NCI-H2029 (cell line): ENCODE data around the gene NUB1.

ENCODE experiments used
- DNase-seq: peaks from one replicate; lab custom pipeline; 2025; lab: John Stamatoyannopoulos, UW

NUB1 gene

DNA sequence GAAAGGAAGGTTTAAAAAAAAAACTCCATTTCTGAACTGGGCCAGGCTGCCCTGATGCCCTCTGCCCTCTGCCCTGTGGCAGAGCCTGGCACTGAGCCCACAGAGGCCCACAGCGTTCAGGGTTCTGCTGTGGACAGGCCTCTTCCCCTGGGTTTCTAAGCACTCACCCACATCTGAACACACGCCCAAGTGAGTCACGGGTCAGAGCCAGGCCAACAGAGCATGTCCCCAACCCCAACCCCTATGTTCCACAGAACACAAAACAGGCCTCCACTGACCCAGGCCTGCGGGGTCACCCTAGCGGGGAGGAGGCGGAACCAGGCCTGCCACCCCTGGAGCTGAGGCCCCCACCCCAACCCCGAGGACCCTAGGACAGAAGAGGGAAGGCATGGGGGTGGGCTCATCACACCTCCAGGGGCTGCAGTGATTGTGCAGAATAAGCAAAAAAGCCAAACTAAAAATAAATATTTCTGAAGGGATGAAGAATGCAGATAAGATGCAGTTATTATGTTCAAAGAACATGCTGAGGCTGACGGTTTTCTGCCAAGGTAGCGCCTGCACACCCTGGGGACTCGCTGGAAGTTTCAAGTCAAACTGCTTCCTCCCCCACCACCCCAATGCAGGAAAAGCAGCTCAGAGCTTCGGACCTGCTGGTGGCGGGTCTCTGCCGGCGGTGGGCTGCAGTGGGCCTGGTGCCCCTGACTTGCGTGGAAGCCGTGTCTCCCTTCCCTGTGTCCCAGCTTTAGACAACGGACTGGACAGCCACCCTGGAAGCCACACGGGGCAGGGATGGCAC is 62.8 kb downstream of the NUB1 start:
- no peak for DNase-seq

DNA sequence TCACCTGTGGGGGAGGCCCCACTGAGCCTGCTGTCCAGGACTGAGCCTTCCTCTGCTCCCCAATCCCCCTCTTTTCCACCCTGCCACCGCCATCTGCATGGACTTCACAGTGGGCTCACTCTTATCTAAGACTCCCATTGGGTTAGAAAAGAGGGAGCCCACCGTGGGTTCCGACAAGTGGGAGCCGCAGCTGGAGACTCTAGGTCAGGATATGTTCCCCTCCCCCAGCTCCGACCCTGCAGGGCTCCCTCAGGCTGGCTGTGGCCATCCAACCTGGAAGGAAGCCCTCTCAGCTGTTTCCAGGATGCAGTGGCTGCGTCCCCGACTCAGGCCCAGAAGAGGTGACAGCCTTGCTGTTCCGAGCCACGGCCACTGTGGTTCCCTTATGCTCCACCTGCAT is 63.4 kb downstream of the NUB1 start:
- DNase-seq: no peak

DNA sequence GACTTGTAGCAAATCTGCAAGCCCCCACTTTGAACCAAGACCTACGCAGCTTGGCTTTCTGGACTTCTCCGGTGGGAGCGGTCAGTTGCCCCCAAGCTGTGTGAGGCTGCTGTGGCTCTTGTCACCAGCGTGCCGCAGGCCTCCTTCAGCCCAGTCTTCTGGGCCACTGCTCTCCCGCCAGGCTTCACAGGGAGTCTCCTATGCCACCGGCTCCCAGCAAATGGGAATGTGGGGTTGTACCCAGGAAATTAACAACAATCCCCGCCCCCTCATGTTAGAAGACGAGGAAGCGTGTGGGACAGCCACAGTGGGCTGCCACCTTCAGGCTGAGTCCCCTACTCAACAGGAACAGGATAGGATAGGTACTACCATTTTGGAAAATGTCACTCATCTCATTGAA is 64.0 kb downstream of the NUB1 start:
- no peak for DNase-seq

DNA sequence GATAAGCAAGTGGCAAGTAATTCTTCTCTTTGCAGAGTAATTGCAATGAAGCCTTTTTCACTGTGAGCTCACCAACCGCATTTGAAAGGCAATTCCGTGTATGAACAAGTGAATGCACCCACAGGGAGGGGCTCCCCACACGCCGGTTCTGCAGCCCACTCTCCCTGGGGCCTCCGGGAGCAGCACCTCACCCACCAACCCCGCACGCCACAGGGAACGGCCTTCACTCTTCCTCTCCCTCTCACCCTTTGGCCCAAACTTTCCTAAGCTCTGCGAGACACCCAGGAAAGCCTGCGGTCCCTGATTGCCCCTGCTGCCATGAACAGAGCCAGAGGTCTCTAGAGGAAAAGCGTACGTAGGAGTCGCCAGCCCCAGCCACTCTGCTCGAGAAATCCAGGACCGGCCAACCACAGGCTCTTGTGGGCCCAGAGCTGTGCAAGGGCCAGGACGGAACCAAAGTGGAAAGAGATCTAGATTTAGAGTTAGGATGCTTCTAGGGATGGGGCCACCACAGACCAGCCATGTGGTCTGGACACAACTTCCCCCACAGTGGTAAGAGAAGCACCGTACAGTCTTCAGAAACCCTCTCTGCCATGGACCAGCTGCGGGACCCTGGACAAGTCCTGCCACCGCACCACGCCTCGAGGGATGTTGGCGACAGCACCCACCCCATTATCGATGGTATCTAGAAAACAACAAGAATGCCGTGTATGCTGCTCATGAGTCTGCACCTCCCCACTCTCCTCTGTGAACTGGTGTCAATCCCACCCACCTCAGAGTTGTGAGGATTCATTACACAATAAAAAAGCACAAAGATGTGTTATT is 64.7 kb downstream of the NUB1 start:
- DNase-seq: no peak

DNA sequence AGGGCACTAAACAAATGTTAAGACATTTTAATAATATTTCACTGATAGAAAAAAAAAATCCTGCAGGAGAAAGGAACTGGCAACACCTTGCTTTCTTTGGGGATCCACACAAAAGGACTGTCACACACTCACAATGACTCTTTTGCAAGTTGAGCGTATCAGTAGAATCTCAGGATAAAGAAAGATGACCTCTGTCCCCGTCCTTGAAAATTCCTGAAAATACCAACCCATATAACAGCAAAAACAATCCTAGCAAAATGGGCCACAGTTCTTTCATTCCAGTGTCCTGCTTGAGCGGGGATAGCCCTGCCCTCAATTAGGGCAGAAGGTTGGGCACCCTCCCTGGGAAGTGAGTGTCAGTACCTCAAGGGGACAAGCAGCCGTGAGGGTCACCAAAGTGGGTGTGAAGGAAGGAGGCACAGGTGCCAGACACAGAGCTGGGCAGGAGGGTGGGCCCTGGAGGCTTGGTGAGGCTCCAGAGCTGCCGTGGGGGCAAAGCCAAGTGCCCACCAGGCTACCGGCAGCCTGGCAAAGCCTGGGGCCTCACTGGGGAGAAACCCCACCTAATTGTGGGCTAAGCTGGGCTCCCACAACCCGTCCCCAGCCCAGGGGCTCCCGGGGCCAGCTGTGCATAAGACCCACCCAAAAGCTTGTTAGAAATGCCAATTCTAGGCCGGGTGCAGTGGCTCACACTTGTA is 65.4 kb downstream of the NUB1 start:
- no peak for DNase-seq

DNA sequence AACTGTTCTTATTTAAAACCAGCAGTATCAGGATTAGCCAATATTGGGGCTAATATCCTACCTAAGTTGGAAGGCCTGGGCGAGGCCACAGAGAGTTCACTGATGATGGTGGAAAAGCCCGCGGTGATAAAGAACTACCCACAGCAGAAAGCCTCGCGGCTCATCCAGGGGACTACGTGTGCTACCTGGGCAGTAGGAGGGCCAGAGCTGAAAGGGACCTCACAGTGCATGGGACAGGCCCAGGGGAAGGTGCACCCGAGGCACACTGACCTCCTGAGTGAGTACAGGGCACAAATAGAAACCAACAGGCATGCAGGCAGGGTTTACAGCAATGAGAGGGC is 66.9 kb downstream of the NUB1 start:
- no peak for DNase-seq

DNA sequence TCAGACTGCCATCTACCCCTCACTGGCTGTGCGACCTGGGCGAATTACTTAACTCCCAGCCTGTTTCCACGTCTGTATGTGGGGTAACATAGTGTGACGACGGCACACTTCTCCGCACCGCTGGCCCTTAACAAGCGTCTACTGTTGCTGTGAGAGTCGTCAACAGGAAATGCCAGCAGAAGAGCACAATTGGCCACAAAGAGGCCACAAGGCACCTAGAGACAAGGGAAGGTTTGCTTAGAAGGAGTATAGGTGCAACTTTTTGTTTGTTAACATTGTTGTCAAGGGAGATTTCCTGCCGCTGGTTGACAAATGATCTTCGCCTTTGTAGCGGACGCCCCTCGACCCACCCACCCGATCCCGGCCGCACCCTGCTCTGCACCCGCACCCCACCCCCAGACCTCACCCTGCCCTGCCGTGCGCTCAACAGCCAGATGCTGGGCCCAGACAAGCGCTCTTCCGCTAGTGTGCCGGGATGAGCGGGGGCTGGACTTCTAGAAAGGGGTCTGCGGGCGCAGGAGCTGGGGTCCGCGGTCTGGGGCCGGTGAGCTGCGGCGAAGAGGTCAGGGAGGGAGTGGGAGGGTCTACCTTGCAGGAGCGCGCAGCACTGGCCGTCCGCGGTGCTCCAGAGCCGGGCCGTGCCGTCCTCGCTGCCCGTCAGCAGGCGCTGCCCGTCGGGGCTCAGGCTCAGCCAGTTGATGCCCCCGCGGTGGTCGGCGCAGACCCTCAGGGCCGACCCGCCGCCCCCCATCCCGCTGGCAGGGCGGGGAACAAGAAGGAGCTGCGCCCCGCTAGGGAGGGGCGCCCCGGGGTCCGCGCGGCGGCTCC is 67.4 kb downstream of the NUB1 start:
- DNase-seq: peak; percentile 47

DNA sequence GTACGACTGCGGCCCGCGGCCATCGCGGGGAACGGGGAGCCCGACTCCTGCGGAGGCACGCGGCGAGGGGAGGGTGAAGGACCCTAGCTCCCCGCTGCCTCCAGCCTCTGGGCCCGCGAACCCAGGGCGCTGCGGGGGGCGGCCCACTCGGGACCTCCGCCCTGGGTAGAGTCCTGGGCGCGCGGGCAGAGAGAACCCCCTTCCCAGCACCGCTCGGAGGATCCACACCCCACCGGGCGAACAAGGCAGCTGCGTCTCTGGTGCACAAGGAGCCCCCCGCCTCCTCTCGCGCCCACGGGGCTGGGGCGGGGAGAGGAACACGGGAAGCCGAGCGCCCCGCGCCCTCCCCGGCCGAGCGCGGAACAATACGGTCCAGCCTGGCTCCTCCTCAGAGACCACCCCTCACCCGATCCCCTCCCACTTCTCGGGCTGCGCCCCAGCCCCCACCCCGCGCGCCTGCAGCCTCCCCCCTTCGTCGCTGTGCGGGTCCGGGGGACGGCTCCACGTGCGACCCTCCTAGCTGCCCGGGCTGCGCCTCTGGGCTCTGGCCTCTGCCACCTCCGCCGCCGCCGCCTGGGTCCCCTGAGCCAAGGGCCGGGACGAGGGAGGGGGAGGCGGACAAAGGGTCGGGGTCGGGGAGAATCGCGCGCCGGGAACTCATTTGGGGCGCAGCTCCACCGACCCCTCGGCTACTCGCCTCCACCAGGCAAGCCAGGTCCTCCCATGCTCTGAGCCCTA is 68.2 kb downstream of the NUB1 start, which contains the start of gene WDR86:
Gene WDR86, minus strand, starts transcription at position 372 of the 738 bp plus-strand sequence. CDS start 449 bp downstream, outside the sequence.
- DNase-seq: no peak

DNA sequence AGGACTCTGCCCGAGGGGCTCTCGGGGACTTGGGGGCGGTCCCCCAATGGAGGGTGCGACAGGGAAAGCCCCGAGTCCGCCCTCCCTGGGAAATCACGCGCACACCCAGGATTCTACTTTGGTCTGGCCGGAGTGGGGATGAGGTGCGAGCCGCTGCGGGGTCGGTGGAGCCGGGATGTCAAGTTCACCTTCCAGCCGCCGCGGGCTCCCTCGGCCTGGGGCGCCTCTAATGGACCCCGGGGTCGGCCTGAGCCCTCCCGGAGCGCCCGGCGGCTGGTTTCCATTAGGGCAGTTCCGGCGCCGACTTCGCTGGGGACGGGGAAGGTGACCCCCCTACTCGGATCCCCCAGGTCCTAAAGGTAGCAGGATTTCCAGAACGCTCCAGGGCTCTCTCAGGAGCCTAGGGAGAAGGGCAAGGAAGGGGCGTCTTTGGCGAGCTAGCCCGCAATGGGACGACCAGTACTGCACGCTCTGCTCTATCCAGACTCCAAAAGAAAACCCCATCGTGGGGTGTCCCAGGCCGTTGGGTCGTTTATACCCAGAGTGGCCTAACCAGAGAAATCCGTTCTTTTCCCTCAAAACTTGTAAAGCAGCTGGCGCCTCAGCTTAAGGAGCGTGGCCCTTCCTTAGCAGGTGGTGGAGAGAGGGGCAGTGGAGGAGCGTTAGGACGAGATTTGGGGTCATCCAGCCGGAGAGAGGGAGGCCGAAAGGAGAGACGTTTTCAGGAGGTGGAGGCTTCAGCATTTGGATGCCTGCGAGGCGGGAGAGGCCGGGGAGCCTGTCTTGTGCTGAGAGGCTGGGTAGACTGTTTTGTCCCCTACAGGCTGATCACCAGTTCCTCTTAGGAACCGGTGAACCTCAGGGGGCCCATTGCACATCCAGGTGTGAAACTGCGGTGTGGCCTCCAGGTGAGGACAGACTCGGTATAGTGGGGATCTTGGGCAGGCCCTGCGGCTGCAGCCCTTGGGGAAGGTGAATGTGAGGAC is 69.1 kb downstream of the NUB1 start:
- no peak for DNase-seq

DNA sequence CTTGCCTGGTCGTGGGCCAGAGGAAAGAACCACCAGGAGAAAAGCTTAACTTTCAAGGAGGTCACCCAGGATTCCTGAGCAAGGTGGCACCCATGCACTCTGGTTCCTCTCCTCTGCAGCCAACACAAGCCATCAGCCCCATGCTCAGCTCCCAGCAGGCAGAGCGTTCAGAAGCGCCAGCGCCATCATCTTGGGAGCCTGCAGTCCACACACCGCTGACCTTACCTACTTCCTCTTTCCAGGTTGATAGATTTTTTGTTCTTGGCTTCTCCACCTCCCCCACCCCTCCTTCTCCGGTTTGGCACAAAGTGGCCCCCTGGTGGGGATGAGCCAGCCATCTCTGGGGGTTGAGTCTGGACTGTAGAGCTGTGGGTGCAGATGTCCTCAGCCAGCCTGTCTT is 69.9 kb downstream of the NUB1 start:
- peak; percentile 64 for DNase-seq

DNA sequence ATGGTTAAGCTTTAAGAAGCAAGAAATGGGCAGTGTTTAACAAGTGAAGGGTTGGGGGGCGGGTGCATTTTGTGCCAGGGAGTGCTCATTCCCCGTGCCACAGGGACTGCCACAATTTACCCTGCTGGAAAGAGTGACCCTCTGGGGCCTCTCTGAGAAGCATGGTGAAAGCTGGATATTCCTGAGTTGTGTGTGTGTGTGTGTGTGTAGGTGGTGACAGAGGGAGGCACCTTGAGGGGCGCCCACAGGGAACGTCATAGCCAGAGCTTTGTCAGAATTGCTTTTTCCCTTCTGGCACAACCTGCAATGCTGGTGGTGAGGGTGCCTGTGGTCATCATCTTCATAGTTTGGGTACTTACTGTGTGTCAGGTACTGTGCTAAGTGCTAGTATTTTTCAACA is 70.7 kb downstream of the NUB1 start:
- DNase-seq: no peak

DNA sequence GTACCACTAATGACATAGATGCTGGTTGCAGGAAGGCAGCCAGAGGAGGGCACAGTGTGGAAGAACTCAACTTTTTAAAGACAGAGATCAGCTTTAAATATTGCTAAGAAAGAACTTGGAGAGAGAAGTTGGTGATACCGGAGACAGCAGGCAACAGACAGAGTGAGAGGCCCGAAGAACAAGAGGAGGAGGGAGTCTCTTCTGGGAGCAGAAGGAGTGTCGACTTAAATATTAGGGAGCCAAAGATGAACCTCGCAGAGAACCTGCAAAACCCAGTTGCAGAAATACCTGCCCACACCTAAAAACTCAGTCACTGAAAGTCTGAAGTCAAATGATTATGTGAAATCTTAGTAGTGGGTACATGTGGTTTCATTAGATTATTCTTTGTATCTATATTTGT is 71.6 kb downstream of the NUB1 start:
- DNase-seq: no peak

DNA sequence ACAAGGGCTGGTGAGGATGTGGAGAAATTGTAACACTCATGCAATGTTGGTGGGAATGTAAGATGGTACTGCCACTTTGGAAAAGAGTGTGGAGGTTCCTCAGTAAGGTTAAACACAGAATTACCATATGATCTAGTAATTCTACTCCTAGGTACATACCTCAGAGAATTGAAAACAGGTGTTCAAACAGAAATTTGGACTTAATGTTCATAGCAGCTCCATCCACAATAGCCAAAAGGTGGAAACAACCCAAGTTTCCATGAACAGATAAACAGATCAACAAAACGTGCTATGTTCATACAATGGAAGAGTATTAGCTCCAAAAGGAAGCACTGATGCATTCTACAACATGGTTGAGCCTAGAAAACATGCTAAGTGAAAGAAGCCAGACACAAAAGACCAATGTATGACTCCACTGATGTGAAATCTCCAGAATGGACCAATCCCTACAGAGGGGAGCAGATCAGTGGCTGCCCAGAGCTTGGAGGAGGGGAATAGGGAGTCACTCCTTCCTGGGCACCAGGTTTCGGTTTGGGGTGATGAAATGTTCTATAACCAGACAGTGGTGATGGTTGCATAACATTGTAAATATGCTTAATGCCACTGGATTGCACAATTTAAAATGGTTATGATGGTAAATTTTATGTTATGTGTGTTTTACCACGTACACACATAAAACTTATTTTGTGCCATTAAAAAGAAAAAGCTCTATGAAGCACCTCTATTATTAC is 73.9 kb downstream of the NUB1 start:
- peak; percentile 91 for DNase-seq

DNA sequence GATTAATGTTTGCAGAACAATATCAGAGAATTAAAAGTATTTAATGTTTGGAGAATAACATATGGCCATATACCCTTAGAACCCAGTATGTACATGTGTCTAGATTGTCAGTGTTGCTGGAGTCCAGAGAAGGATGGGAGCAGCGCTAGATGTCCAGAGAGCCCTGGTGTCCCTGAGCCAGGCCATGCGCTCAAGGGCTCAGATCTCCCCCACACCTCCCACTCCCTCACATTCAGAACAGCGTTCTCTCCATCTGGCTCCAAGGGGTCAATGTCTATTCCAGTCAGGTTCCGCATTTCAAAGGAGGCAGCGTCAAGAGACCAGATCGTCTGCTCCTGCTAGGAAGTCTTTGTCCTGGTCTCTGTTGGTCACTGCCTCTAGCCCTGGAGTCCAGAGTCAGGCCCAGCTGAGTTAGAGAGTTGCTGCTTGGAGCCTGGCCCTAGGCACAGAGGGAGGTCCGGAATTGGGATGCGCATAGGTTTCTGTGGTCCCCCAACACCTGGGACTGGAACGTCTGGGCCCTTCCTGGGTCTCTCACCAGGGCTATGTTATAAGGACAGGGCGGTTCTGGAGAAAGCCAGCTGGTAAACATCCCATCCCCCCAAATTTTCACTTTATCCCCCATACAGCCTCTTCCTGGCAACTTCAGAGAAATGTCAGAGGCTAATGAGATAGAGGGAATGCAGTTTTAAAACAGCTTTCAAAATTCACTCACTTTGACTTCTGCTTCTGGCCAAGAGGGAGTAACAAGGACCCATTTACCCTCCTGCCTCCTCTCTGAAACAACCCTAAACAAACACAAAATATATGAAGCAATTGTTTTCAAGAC is 74.7 kb downstream of the NUB1 start:
- DNase-seq: no peak

DNA sequence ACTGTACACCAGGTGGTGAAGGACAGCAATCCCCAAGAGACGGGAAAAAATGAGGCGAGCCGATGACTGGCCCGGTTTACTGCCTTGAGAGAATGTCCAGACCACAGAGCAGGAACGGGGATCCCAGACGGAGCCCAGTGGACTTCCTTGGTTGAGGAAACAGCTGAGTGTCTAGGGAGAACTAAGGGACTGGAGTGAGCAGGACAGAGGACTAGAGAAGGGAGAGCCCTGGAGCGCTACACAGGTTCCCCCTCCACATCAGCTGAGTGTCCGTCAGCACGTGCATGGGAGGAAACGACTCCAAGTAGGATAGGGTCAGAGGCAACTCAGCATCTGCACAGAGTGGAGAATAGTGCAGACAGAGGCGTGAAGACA is 75.3 kb downstream of the NUB1 start:
- no peak for DNase-seq

DNA sequence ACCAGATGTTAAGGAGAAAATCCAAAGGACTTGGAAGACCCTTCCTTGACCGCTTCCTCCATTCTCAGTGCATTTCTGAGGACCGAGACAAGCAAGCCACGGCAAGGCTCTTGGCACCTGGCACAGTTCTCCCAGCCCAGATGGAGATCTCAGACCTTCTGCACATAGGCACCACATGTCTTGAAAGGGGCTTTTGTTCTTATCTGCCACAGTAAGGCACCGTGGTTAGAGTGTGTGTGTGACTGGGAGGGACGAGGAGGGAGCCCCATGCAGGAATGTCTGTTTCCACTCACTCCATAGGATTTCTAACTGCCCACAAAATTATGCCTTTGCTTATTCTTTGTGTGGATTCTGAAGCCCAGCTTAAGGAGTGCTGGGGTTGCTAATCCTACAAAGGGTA is 78.5 kb downstream of the NUB1 start:
- no peak for DNase-seq

DNA sequence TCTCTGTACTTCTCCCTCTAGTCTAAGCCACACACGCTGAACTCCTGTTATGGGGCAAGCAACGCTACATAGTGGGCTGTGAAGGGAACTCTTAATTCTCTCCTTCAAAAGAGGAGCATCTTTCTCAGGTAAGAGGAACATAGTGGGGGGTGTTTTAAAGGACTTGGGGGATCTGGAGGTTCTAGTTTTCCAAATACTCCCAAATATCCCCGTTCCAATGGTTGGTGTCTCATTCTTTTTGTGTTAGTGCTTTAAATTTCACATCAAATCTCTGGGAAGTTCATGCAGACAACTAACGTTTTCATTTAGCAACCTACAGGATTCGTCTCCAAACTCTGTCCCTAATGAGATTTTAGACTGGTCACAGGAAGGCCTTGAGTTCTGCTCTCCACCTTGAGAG is 80.6 kb downstream of the NUB1 start:
- no peak for DNase-seq

DNA sequence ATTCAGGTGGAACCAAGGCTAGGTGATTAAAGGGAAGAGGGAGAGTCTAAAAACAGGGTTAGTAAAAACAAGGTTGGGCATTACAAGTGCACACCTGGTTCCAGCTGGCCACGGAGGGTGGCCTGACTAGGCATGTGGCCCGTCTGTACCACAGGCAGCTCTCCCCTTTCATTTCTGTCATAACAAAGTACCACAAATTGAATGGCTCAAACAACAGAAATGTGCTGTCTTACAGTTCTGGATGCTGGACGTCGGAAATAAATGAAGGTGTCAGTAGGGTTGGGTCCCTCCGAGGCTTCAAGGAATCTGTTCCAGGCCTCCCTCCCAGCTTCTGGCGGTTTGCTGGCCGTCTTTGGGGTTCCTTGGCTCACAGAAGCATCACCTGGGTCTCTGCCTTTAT is 81.6 kb downstream of the NUB1 start:
- no peak for DNase-seq
